A673 (cell line): ENCODE data around the gene OR10G4. TPM values are rescaled to one million over a fixed set of nuclear protein-coding genes. Genes with fewer than 3 reads are reported as not detected.

Experiments
- Bru-seq: library from RNA; stranded (reverse); fragments of 400-500 nt; gene quantifications from one replicate; lab custom pipeline; 2021; lab: Mats Ljungman, UMichigan
- BruChase-seq, 2 experiments: library from RNA; stranded (reverse); fragments of 400-500 nt; gene quantifications; one replicate each; lab custom pipeline; 2021; lab: Mats Ljungman, UMichigan
- BruUV-seq: library from RNA; stranded (reverse); fragments of 400-500 nt; replicated peaks from 2 replicates; lab custom pipeline; 2021; lab: Mats Ljungman, UMichigan
- CTCF ChIA-PET: fragments of 300-600 bp; sonication (Branson Sonifier 250); formaldehyde crosslinking; loops from one replicate; lab custom pipeline; 2022; ENCODE audit warnings: antibody characterized with exemption; lab: Charles Lee
- POLR2A ChIA-PET: fragments of 300-600 bp; sonication (Branson Sonifier 250); formaldehyde crosslinking; loops from one replicate; lab custom pipeline; 2022; ENCODE audit warnings: antibody characterized with exemption; ENCODE audit not compliant: low non-redundant PET; lab: Charles Lee
- DNase-seq: peaks from one replicate; pipeline ENCODE4 v3.0.0-alpha.2; 2015; ENCODE audit warnings: low spot score
- H3K27ac ChIP-seq: fragments of 200-600 bp; sonication (generic); 2 replicates; pipeline ENCODE4 v1.5.1; 2016; ENCODE audit warnings: mixed run types, low read depth, mild to moderate bottlenecking, mixed read lengths, antibody characterized with exemption, low read length; ENCODE audit not compliant: poor library complexity, severe bottlenecking
- H3K27me3 ChIP-seq: fragments of 200-600 bp; sonication (generic); replicated peaks from 2 replicates; pipeline ENCODE4 v1.6.1; 2017; ENCODE audit warnings: mixed run types, low read depth, mild to moderate bottlenecking, mixed read lengths, antibody characterized with exemption, low read length; ENCODE audit not compliant: insufficient read depth, poor library complexity
- H3K36me3 ChIP-seq: fragments of 200-600 bp; sonication (generic); 2 replicates; pipeline ENCODE4 v1.6.1; 2016; ENCODE audit warnings: mixed run types, mild to moderate bottlenecking, mixed read lengths, antibody characterized with exemption, low read length; ENCODE audit not compliant: insufficient read depth, poor library complexity, severe bottlenecking
- H3K4me1 ChIP-seq: fragments of 200-600 bp; sonication (generic); 2 replicates; pipeline ENCODE4 v1.6.1; 2017; ENCODE audit warnings: mixed run types, mild to moderate bottlenecking, mixed read lengths, antibody characterized with exemption, low read length; ENCODE audit not compliant: insufficient read depth, poor library complexity, severe bottlenecking
- H3K4me3 ChIP-seq: fragments of 200-600 bp; sonication (generic); 2 replicates; pipeline ENCODE4 v1.5.1; 2016; ENCODE audit warnings: low read depth, mixed run types, mild to moderate bottlenecking, mixed read lengths, low read length; ENCODE audit not compliant: poor library complexity, severe bottlenecking
- H3K9me3 ChIP-seq: fragments of 200-600 bp; sonication (generic); 2 replicates; pipeline ENCODE4 v1.6.1; 2016; ENCODE audit warnings: mixed run types, low read depth, mild to moderate bottlenecking, mixed read lengths, antibody characterized with exemption, low read length; ENCODE audit not compliant: poor library complexity, severe bottlenecking
- CTCF ChIP-seq: fragments of 300-800, 200-600 bp; sonication (generic); conservative IDR thresholded peaks from 2 replicates; pipeline ENCODE4 v1.5.1; 2017; ENCODE audit warnings: low read depth, mild to moderate bottlenecking, antibody characterized with exemption, low read length, moderate library complexity, mixed read lengths
- EZH2 ChIP-seq: fragments of 200-600 bp; sonication (generic); IDR thresholded peaks from 2 replicates; pipeline ENCODE4 v1.6.1; 2017; ENCODE audit warnings: borderline replicate concordance, low read depth, mild to moderate bottlenecking, mixed read lengths, antibody characterized with exemption, low read length; ENCODE audit not compliant: poor library complexity, severe bottlenecking
- intact Hi-C: fragments of 100-400 bp; cut with micrococcal nuclease; formaldehyde crosslinking; loops from one replicate; pipeline ENCODE4 v1.10.0; 2022; ENCODE audit not compliant: unreplicated experiment
- long read RNA-seq: library from polyadenylated mRNA; stranded (forward); transcript quantifications from one replicate; pipeline ENCODE4 v2.0.0, GENCODE V29; 2022
- total RNA-seq: library from RNA; stranded (reverse); gene quantifications from 2 replicates; pipeline ENCODE4 v1.2.3, GENCODE V29; 2021

OR10G4 gene
- total RNA-seq (not detected in 2 replicates), Bru-seq, nascent RNA (not detected), BruChase-seq, experiment 1, labeled RNA remaining after a 2-hour chase (not detected), BruChase-seq, experiment 2, labeled RNA remaining after a 6-hour chase (not detected)
- long read RNA-seq, result 0 reads

DNA sequence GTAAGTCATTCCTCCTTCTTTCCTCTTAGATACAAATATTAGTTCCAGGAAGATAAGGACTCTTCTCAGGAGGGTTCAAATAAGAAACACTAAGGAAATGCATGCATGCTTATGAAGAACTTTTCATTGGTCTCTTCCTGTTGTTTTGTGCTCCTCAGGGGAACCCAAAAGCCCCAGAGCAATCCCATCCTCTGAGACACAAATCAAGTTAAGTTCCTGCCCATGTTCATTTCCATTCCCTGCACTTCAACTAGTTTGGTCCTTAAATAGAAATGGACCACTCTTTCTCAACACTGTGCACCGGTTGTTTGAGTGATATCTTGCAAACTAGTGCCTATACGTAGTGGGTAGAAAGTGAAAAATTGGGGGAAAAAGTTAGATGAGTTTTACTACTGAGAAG is at the start of gene OR10G4:
Gene OR10G4, plus strand, starts transcription at position 301 of the 400 bp plus-strand sequence. CDS start 2,578 bp downstream, outside the sequence.
- peaks cover 18% of the 10 kb centered on the region for H3K27me3 ChIP-seq
- DNase-seq, result no peak
- intact Hi-C loops, result no loop called here

DNA sequence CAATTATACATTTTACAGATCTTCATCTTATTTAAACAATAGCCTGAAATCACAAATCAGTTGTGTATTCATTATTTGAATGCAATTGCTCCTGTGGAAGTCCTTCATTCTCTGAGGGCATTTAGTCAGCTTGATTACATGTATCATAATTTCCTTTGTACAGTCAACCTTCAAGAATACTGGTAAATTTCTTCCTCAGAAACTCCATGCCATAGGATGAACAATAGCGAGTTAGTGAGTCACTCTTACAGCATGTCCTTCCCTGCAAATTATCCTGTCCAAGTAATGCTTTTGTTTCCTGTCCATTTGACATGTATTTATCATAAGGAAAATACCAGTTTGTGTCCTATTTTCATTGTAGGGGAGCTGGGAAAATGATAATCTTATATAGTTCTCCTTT is 39.0 kb upstream of the OR10G4 start:
- CTCF ChIA-PET, result no interaction called here
- peak; percentile 53 for DNase-seq
- intact Hi-C loops, result no loop called here
- no TSS peak for BruUV-seq
- H3K9me3 ChIP-seq, result no peaks in the 10 kb centered on the region
- H3K27ac ChIP-seq, result no peak overlapping the region
- no peaks in the 10 kb centered on the region for H3K4me1 ChIP-seq
- TF ChIP-seq EZH2 (no peak), CTCF (no peak)
- no peaks in the 10 kb centered on the region for H3K27me3 ChIP-seq
- POLR2A ChIA-PET, result no interaction called here
- no peaks in the 10 kb centered on the region for H3K36me3 ChIP-seq
- no peak overlapping the region for H3K4me3 ChIP-seq

More for the DNA sequence above, at the start of gene OR10G4:
- no peak within 1 kb of the TSS for H3K4me3 ChIP-seq
- ChIA-PET CTCF (no interaction called here), POLR2A (no interaction called here)
- H3K4me1 ChIP-seq, result no peaks in the 10 kb centered on the region
- no peaks in the 10 kb centered on the region for H3K9me3 ChIP-seq
- H3K27ac ChIP-seq, result no peak within 1 kb of the TSS
- H3K36me3 ChIP-seq, result no peaks in the 10 kb centered on the region
- BruUV-seq, result no TSS peak
- TF ChIP-seq EZH2, result no peak
- TF ChIP-seq CTCF, result no peak

- intact Hi-C loops, result no loop called here
- POLR2A ChIA-PET, result no interaction called here
- DNase-seq, result no peak
- Histone ChIP-seq H3K4me1 (no peaks in the 10 kb centered on the region), H3K4me3 (no peak overlapping the region), H3K9me3 (no peaks in the 10 kb centered on the region), H3K36me3 (no peaks in the 10 kb centered on the region), H3K27ac (no peak overlapping the region), H3K27me3 (no peaks in the 10 kb centered on the region)
- no TSS peak for BruUV-seq
- CTCF ChIA-PET, result interaction anchor here (0.6 kb wide), 1 partner anchor 432 kb away, joined by 3 read pairs; no protein-coding TSS in a partner anchor
- no peak for TF ChIP-seq CTCF
- no peak for TF ChIP-seq EZH2
These were observed 35.8 kb upstream of the OR10G4 start for GRCh38 chr11:123976770-123977560.
